Liver (tissue), 9 donors: Measurements from ENCODE around the gene MIEF2. TPM values are rescaled to one million over a fixed set of nuclear protein-coding genes. Genes with fewer than 3 reads are reported as not detected.

ENCODE experiments used
- DNase-seq: peaks from one replicate; pipeline ENCODE4 v3.0.0-alpha.2; 2017; ENCODE audit warnings: low spot score
- H3K27ac ChIP-seq, 2 donors: one replicate each; pipeline ENCODE4 v1.7.0; 2013; ENCODE audit warnings: inconsistent platforms in 2 of 2, low read length in 2 of 2, control low read depth in 1 of 2, low read depth in 1 of 2, mild to moderate bottlenecking in 1 of 2
- H3K27me3 ChIP-seq, 4 donors: one replicate each; pipeline versions ENCODE4 v1.6.1 to v1.7.0; 2013; ENCODE audit warnings: low read length in 3 of 4, inconsistent platforms in 1 of 4, mild to moderate bottlenecking in 1 of 4, moderate library complexity in 1 of 4; ENCODE audit not compliant: control insufficient read depth in 4 of 4, insufficient read depth in 4 of 4
- H3K36me3 ChIP-seq, 4 donors: one replicate each; pipeline versions ENCODE4 v1.6.1 to v1.7.0; 2013; ENCODE audit warnings: low read length in 3 of 4, mild to moderate bottlenecking in 3 of 4, low read depth in 1 of 4, moderate library complexity in 1 of 4; ENCODE audit not compliant: control insufficient read depth in 4 of 4, insufficient read depth in 3 of 4
- H3K4me1 ChIP-seq, 4 donors: one replicate each; pipeline versions ENCODE4 v1.6.1 to v1.7.0; 2013; ENCODE audit warnings: low read length in 3 of 4, mild to moderate bottlenecking in 3 of 4, moderate library complexity in 1 of 4; ENCODE audit not compliant: control insufficient read depth in 4 of 4, insufficient read depth in 4 of 4
- H3K4me3 ChIP-seq, 3 donors: one replicate each; pipeline versions ENCODE4 v1.6.1 to v1.7.0; 2013; ENCODE audit warnings: low read length in 3 of 3, control low read depth in 1 of 3, low read depth in 1 of 3, mild to moderate bottlenecking in 1 of 3
- H3K9ac ChIP-seq, 2 donors: one replicate each; pipeline ENCODE4 v1.7.0; 2013; ENCODE audit warnings: low read length in 2 of 2, mild to moderate bottlenecking in 2 of 2, moderate library complexity in 2 of 2, control low read depth in 1 of 2, low read depth in 1 of 2
- H3K9me3 ChIP-seq, 4 donors: one replicate each; pipeline versions ENCODE4 v1.6.1 to v1.7.0; 2013; ENCODE audit warnings: low read length in 3 of 4; ENCODE audit not compliant: control insufficient read depth in 4 of 4
- ATF3 ChIP-seq: IDR thresholded peaks from 2 replicates; pipeline ENCODE4 v1.6.1; 2016; ENCODE audit warnings: antibody characterized with exemption
- CTCF ChIP-seq: fragments of 150-350 bp; IDR thresholded peaks from 2 replicates; pipeline ENCODE4 v1.5.1; 2017; ENCODE audit warnings: improper control_type of control experiment, low read depth, low read length; ENCODE audit not compliant: missing input control
- EGR1 ChIP-seq, 2 donors: IDR thresholded peaks; 2 replicates each; pipeline ENCODE4 v1.6.1; 2016 to 2018; ENCODE audit warnings: antibody characterized with exemption in 2 of 2, low read depth in 2 of 2
- FOXA1 ChIP-seq: IDR thresholded peaks from 2 replicates; pipeline ENCODE4 v1.6.1; 2016; ENCODE audit warnings: antibody characterized with exemption
- FOXA2 ChIP-seq: IDR thresholded peaks from 2 replicates; pipeline ENCODE4 v1.6.1; 2016; ENCODE audit warnings: antibody characterized with exemption
- GABPA ChIP-seq, 2 donors: IDR thresholded peaks in 1 of 2; conservative IDR thresholded peaks in 1 of 2; 2 replicates each; pipeline ENCODE4 v1.6.1; 2016; ENCODE audit warnings: antibody characterized with exemption in 2 of 2, mild to moderate bottlenecking in 1 of 2, moderate library complexity in 1 of 2
- HNF4A ChIP-seq, 2 donors: conservative IDR thresholded peaks; 2 replicates each; pipeline ENCODE4 v1.6.1; 2016; ENCODE audit warnings: antibody characterized with exemption in 2 of 2, mild to moderate bottlenecking in 2 of 2
- HNF4G ChIP-seq: IDR thresholded peaks from 2 replicates; pipeline ENCODE4 v1.6.1; 2016; ENCODE audit warnings: antibody characterized with exemption
- JUND ChIP-seq, 2 donors: IDR thresholded peaks; 2 replicates each; pipeline ENCODE4 v1.6.1; 2016; ENCODE audit warnings: antibody characterized with exemption in 2 of 2
- MAX ChIP-seq: IDR thresholded peaks from 2 replicates; pipeline ENCODE4 v1.6.1; 2016; ENCODE audit warnings: antibody characterized with exemption
- NR2F2 ChIP-seq: IDR thresholded peaks from 2 replicates; pipeline ENCODE4 v1.6.1; 2016; ENCODE audit warnings: antibody characterized with exemption
- RAD21 ChIP-seq, 2 donors: IDR thresholded peaks; 2 replicates each; pipeline ENCODE4 v1.6.1; 2016; ENCODE audit warnings: antibody characterized with exemption in 2 of 2, mild to moderate bottlenecking in 2 of 2
- REST ChIP-seq: IDR thresholded peaks from 2 replicates; pipeline ENCODE4 v1.6.1; 2016; ENCODE audit warnings: antibody characterized with exemption, mild to moderate bottlenecking
- RXRA ChIP-seq, 2 donors: IDR thresholded peaks; 2 replicates each; pipeline ENCODE4 v1.6.1; 2017 to 2018; ENCODE audit warnings: antibody characterized with exemption in 2 of 2, mild to moderate bottlenecking in 1 of 2
- SP1 ChIP-seq: IDR thresholded peaks from 2 replicates; pipeline ENCODE4 v1.6.1; 2018; ENCODE audit warnings: antibody characterized with exemption, mild to moderate bottlenecking
- TAF1 ChIP-seq: conservative IDR thresholded peaks from 2 replicates; pipeline ENCODE4 v1.6.1; 2016; ENCODE audit warnings: antibody characterized with exemption, mild to moderate bottlenecking
- YY1 ChIP-seq: IDR thresholded peaks from 2 replicates; pipeline ENCODE4 v1.6.1; 2016; ENCODE audit warnings: antibody characterized with exemption, mild to moderate bottlenecking
- ZBTB33 ChIP-seq: IDR thresholded peaks from 2 replicates; pipeline ENCODE4 v1.6.1; 2016; ENCODE audit warnings: antibody characterized with exemption
- WGBS: extraction: QIAGEN DNeasy Blood & Tissue Kit; methylation state at CpG from one replicate; pipeline ENCODE4 v1.1.7; 2013; 5-methylcytosine and 5-hydroxymethylcytosine counted together
- polyA plus RNA-seq, 2 donors: library from polyadenylated mRNA; stranded (reverse) in 1 of 2; unstranded in 1 of 2; fragments of 200-250 nt in 1 of 2; fragments of >200 nt in 1 of 2; fragmentation: Nextera tagmentation in 1 of 2; extraction: Ambion mirVana in 1 of 2; gene quantifications; one replicate each; pipeline versions ENCODE4 v1.2.1 to v1.2.3, GENCODE V29; 2013 to 2015
- total RNA-seq, 2 donors: library from RNA; depleted of rRNA; stranded (reverse); fragments of >200 nt; gene quantifications; one replicate each; pipeline ENCODE4 v1.2.3, GENCODE V29; 2014
- donor health status: healthy.
- donor health status: healthy.
- donor health status: healthy.
- donor health status: healthy.
- donor health status: healthy.

MIEF2 gene
- total and polyA plus RNA-seq, 4 donors, result 4.1 to 11.1 (median 6.6) TPM

GRCh38 chr17:18230288-18231141 lies 29.9 kb upstream of the MIEF2 start:
- Histone ChIP-seq H3K9ac (no peak overlapping the region), H3K27ac (no peak overlapping the region), H3K9me3 (no peaks in the 10 kb centered on the region), H3K4me1 (peaks cover 0 to 10% (median 4%) of the 10 kb centered on the region in 4 donors), H3K27me3 (no peaks in the 10 kb centered on the region), H3K36me3 (peaks cover 0 to 3% (median 0%) of the 10 kb centered on the region in 4 donors), H3K4me3 (no peak overlapping the region)
- WGBS, result 91% methylated on average over 14 of the region's 14 CpGs
- no peak for DNase-seq
- TF ChIP-seq FOXA2, result no peak
- TF ChIP-seq REST, result no peak
- TF ChIP-seq GABPA (IDR thresholded peaks at IDR 0.05 in 1 of 2, conservative IDR thresholded peaks at IDR 0.05 in 1 of 2), result no peak
- no peak for TF ChIP-seq RXRA (IDR thresholded peaks at IDR 0.05)
- TF ChIP-seq FOXA1, result no peak
- no peak for TF ChIP-seq ATF3
- no peak for TF ChIP-seq EGR1 (IDR thresholded peaks at IDR 0.05; ENCODE audit: low read depth in 2 of 2)
- TF ChIP-seq CTCF, result no peak
- TF ChIP-seq NR2F2, result no peak
- no peak for TF ChIP-seq YY1
- TF ChIP-seq JUND (IDR thresholded peaks at IDR 0.05), result no peak
- TF ChIP-seq SP1, result no peak
- no peak for TF ChIP-seq HNF4A (conservative IDR thresholded peaks at IDR 0.05)
- no peak for TF ChIP-seq RAD21 (IDR thresholded peaks at IDR 0.05)
- TF ChIP-seq ZBTB33, result no peak
- no peak for TF ChIP-seq MAX
- TF ChIP-seq HNF4G, result no peak
- no peak for TF ChIP-seq TAF1
